Activated CD4-positive, alpha-beta memory T cell treated with anti-CD3 and anti-CD28 coated beads, Interleukin-2, amount 10 ng/mL, durations not matched to agents 7 days and 5 days (primary cell): ENCODE results near the gene BRD3OS. TPM values are rescaled to one million over a fixed set of nuclear protein-coding genes. Genes with fewer than 3 reads are reported as not detected.

ENCODE experiments used
- CTCF ChIA-PET: fragments of 350-600 bp; sonication (Branson Sonifier 250); formaldehyde crosslinking; loops from one replicate; lab custom pipeline; 2021; ENCODE audit warnings: antibody characterized with exemption, inconsistent platforms; lab: Charles Lee
- POLR2A ChIA-PET: fragments of 350-600 bp; sonication (Branson Sonifier 250); formaldehyde crosslinking; loops from one replicate; lab custom pipeline; 2021; ENCODE audit warnings: antibody characterized with exemption; lab: Charles Lee
- DNase-seq: peaks from one replicate; pipeline ENCODE4 v3.0.0-alpha.2; 2020
- H3K27ac Mint-ChIP-seq: one replicate; pipeline ENCODE4 v1.8.0; 2021; ENCODE audit warnings: mild to moderate bottlenecking, mixed read lengths
- H3K27me3 Mint-ChIP-seq: one replicate; pipeline ENCODE4 v1.8.0; 2021; ENCODE audit warnings: mixed read lengths
- H3K36me3 Mint-ChIP-seq: one replicate; pipeline ENCODE4 v1.8.0; 2021; ENCODE audit warnings: low read depth, mixed read lengths
- H3K4me1 Mint-ChIP-seq: one replicate; pipeline ENCODE4 v1.8.0; 2021; ENCODE audit warnings: mixed read lengths
- H3K4me3 Mint-ChIP-seq: one replicate; pipeline ENCODE4 v1.8.0; 2021; ENCODE audit warnings: mild to moderate bottlenecking, mixed read lengths
- H3K9me3 Mint-ChIP-seq: one replicate; pipeline ENCODE4 v1.8.0; 2021; ENCODE audit warnings: mixed read lengths
- total RNA-seq, 2 experiments: library from RNA; stranded (reverse); gene quantifications; one replicate each; pipeline ENCODE4 v1.2.3, GENCODE V29; 2021

Gene BRD3OS
- total RNA-seq, 2 experiments from 2014 or later, result 9.6 to 10.3 TPM

DNA sequence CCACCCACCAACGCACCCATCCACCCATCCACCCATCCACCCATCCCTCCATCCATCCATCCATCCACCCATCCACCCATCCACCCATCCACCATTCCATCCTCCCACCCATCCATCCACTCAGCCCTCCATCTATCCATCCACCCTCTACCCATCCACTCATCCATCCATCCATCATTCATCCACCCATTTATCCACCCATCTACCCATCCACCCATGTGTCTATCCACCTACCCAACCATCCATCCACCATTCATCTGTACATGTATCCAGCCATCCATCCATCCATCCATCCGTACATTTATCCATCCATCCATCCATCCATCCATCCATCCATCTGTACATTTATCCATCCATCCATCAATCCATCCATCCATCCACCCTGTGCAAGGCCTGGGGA, 22.0 kb upstream of the BRD3OS start:
- Mint-ChIP-seq H3K27ac (no peak overlapping the region), H3K4me1 (no peaks in the 10 kb centered on the region), H3K4me3 (no peak overlapping the region), H3K9me3 (no peaks in the 10 kb centered on the region), H3K27me3 (peaks cover 2% of the 10 kb centered on the region), H3K36me3 (no peaks in the 10 kb centered on the region)
- ChIA-PET CTCF (no interaction called here), POLR2A (no interaction called here)
- DNase-seq, result no peak

DNA sequence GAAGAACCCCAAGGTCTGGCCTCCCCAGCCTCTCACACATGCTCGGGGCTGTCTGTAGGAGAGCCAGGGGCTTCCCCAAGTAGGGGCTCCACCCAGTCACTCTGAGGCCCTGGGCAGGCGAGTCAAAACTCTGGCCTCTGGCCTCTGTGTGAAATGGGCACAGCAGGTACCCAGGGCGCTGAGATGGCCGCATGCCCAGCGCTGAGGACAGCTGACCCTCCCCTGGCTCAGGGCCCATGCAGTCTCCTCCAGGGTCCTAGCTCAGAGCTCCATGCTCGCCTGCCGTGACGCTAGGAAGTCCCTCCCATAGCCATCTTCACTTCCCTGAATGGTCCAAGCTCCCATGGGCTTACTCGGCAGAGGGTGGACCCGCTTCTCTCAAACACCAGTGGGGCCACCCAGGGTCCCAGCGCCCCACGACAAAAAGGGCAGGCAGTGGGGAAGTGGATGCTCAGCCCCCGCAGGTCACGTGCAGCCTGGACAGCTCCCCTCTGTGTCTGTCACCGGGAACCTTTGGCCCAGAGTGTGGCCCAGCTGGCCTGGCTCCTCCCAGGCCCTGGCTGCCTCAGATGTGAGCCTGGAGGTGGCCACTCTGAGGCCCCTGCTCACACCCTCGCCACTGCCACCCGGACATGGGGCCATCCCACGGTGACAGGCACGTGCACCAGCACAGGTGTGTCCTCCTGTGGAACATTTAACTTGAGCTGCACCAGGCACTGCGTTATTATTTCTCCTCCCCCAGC, 21.0 kb upstream of the BRD3OS start:
- Mint-ChIP-seq H3K4me3 (no peak overlapping the region), H3K27ac (no peak overlapping the region), H3K27me3 (peaks cover 2% of the 10 kb centered on the region), H3K4me1 (no peaks in the 10 kb centered on the region), H3K36me3 (no peaks in the 10 kb centered on the region), H3K9me3 (no peaks in the 10 kb centered on the region)
- ChIA-PET CTCF (interaction anchor here (2.7 kb wide), 1 partner anchor 10 kb away, joined by 12 read pairs; no protein-coding TSS in a partner anchor), POLR2A (no interaction called here)
- DNase-seq, result no peak

DNA sequence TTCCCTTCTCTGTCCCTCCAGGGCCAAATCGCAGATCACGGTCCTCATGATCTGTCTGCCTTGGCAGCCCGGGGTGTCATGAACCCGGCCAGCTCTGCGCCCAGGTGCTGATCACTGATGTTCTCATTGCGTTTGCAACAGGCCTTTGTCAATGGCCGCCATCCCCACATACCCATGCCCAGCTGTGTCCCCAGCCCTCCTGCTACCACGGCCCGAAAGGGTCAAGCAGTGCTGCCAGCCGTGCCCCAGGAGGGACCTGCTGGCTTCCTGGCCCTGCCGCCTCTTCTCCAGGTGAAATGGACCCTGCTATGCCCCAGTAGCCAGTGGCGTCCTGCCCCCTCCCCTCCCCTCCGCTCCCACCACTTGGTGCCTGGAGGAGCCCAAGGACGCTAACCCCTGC, 20.4 kb upstream of the BRD3OS start:
- no peak for DNase-seq
- ChIA-PET CTCF (interaction anchor here (2.7 kb wide), 1 partner anchor 11 kb away, joined by 12 read pairs; no protein-coding TSS in a partner anchor), POLR2A (no interaction called here)
- Mint-ChIP-seq H3K4me3 (no peak overlapping the region), H3K27me3 (peaks cover 2% of the 10 kb centered on the region), H3K4me1 (no peaks in the 10 kb centered on the region), H3K9me3 (no peaks in the 10 kb centered on the region), H3K36me3 (no peaks in the 10 kb centered on the region), H3K27ac (no peak overlapping the region)

DNA sequence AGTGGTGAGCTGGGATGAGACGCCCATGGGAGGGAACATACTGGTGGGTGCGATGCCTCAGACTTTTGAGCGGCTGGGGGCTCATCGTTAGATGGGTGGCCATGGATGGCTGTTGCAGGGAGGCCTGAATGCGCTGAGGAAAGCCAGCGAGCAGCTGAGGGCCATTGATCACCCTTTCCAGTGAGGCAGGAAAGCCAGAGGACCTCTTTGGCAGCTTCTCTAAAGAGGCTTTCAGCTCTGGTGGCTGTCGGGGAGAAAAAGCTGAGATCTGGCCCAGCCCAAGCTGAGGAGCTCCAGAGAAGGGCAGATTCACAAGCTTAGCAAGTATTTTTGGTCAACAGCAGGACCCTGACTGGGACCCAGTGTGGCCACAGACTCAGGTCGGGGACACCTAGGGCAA, 19.9 kb upstream of the BRD3OS start:
- H3K4me1 Mint-ChIP-seq, result no peaks in the 10 kb centered on the region
- ChIA-PET POLR2A (no interaction called here), CTCF (interaction anchor here (1.1 to 2.7 kb wide), 2 partner anchors 11 to 223 kb away, joined by 3 to 12 read pairs; no protein-coding TSS in a partner anchor)
- peaks cover 2% of the 10 kb centered on the region for H3K27me3 Mint-ChIP-seq
- no peak for DNase-seq
- H3K4me3 Mint-ChIP-seq, result no peak overlapping the region
- H3K9me3 Mint-ChIP-seq, result no peaks in the 10 kb centered on the region
- no peaks in the 10 kb centered on the region for H3K36me3 Mint-ChIP-seq
- H3K27ac Mint-ChIP-seq, result no peak overlapping the region

DNA sequence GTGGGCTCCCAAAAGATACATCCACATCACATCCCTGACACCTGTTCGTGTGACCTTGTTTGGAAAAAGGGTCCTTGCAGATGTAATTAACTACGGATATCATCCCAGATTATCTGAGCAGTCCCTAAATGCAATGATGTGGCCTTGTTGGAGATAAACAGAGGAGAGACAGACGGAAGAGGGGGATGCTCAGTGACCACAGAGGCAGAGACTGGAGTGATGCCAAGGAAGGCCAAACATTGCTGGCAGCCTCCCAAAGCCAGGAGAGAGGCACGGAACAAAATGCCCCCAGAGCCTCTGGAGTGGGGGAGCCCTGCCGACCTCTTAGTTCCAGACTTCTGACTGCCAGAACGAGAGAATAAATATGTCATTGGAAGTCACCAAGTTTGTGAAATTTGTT, 18.1 kb upstream of the BRD3OS start:
- no peak overlapping the region for H3K4me3 Mint-ChIP-seq

DNA sequence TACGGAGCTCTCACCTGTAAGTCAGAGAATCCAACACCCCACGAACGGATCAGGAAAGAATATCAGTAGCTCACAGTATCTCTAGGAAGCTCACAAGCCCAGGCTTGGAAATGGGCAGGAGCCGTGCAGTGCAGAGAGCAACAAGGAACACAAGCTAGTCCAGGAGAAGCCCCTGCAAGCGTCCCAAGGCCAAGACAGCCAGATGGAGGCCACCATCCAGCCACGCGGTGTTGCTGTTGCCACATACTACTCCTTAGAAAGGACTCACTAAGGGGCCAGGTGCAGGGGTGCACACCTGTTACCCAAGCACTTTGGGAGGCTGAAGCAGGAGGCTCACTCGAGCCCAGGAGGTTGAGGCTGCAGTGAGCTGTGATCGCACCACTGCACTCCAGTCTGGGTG, 17.7 kb upstream of the BRD3OS start:
- no peak for DNase-seq
- ChIA-PET CTCF (no interaction called here), POLR2A (no interaction called here)
- Mint-ChIP-seq H3K27me3 (peaks cover 2% of the 10 kb centered on the region), H3K9me3 (peaks cover 5% of the 10 kb centered on the region), H3K27ac (no peak overlapping the region), H3K4me3 (no peak overlapping the region), H3K4me1 (no peaks in the 10 kb centered on the region), H3K36me3 (no peaks in the 10 kb centered on the region)

More for the DNA sequence above, 18.1 kb upstream of the BRD3OS start:
- CTCF ChIA-PET, result interaction anchor here (2.7 kb wide), 1 partner anchor 13 kb away, joined by 12 read pairs; no protein-coding TSS in a partner anchor
- Mint-ChIP-seq H3K9me3 (peaks cover 5% of the 10 kb centered on the region), H3K36me3 (no peaks in the 10 kb centered on the region), H3K4me1 (no peaks in the 10 kb centered on the region), H3K27me3 (peaks cover 2% of the 10 kb centered on the region), H3K27ac (no peak overlapping the region)
- POLR2A ChIA-PET, result no interaction called here
- DNase-seq, result no peak

DNA sequence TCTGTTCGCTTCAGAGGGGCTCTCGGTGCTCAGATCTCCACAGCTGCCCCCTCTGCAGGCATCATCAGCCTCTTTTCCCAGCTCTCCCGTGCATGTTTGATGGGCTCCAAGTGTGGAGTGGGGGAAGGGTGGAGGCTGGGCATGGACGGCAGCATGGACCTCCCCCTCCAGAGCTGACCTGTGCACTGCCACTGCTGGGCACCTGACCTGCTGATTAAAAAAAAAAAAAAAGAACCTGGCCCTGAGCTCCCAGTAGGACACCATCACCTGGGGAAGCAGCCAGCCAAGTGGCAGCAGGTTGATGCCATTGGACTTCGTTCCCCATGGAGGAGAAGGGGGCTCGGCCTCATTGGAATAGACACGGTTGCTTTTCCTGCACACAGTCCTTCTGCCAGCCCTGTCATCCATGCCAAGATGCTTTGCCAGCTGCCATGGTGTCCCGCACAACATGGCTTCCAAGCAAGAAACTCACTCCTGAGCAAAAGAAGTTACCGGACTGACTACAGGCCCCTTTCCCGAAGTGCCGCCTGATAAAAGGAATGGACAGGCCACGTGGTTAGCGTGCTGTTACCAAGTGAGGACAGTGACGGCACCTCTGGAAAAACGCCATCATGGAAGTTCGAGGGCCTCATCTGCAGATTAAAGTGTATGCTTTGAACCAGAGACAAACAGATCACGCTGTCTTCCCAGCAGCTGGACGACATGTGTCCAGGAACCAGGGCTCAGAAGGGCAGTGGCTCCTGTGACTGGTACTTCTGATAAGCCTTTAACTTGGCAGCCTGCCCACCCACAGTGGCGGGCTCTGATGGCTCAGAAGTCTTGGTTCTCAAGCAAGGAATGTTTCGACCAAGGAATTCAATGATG, 14.7 kb upstream of the BRD3OS start:
- no peaks in the 10 kb centered on the region for H3K36me3 Mint-ChIP-seq
- ChIA-PET POLR2A (no interaction called here), CTCF (no interaction called here)
- H3K9me3 Mint-ChIP-seq, result peaks cover 11% of the 10 kb centered on the region
- DNase-seq, result no peak
- no peak overlapping the region for H3K27ac Mint-ChIP-seq
- peaks cover 2% of the 10 kb centered on the region for H3K27me3 Mint-ChIP-seq
- H3K4me1 Mint-ChIP-seq, result no peaks in the 10 kb centered on the region
- no peak overlapping the region for H3K4me3 Mint-ChIP-seq

DNA sequence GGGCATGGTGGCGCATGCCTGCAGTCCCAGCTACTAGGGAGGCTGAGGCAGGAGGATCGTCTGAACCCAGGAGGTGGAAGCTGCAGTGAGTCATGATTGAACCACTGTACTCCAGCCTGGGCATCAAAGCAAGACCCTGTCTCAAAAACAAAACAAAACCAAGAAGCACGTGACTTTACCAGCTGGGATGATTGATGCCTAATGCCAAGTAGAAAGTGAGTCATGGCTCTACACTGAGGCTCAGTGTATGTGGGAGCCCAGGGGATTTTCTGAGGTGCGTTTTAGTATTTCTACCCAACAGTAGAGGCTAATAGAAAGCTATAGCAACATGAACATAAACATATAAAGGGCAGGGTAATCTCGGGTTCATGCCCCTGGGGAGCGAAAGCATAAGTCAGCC, 13.9 kb upstream of the BRD3OS start:
- Mint-ChIP-seq H3K9me3 (peaks cover 11% of the 10 kb centered on the region), H3K4me3 (no peak overlapping the region), H3K27me3 (peaks cover 2% of the 10 kb centered on the region), H3K36me3 (no peaks in the 10 kb centered on the region), H3K27ac (no peak overlapping the region), H3K4me1 (no peaks in the 10 kb centered on the region)
- CTCF ChIA-PET, result no interaction called here
- POLR2A ChIA-PET, result no interaction called here
- DNase-seq, result no peak

DNA sequence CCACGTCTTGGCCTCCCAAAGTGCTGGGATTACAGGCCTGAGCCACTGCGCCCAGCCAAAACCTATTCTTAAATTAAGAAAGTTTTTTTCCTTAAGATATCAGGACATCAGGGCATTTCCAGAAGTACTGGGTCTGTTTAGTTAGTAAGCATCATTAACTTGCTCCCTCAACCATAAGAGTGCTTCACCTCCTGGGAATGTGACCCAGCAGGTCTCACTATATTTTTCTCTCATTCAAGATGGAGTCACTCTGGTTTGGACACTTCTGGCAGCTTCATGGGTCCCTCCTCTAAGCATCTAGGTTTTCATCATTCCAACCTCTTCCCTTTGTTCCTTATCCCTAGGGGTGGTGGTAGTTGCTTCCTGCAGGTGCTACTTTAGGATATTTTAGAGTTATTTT, 10.3 kb upstream of the BRD3OS start:
- DNase-seq, result no peak
- Mint-ChIP-seq H3K27me3 (peaks cover 2% of the 10 kb centered on the region), H3K4me3 (no peak overlapping the region), H3K9me3 (peaks cover 11% of the 10 kb centered on the region), H3K4me1 (no peaks in the 10 kb centered on the region), H3K27ac (no peak overlapping the region), H3K36me3 (no peaks in the 10 kb centered on the region)
- ChIA-PET CTCF (no interaction called here), POLR2A (no interaction called here)

DNA sequence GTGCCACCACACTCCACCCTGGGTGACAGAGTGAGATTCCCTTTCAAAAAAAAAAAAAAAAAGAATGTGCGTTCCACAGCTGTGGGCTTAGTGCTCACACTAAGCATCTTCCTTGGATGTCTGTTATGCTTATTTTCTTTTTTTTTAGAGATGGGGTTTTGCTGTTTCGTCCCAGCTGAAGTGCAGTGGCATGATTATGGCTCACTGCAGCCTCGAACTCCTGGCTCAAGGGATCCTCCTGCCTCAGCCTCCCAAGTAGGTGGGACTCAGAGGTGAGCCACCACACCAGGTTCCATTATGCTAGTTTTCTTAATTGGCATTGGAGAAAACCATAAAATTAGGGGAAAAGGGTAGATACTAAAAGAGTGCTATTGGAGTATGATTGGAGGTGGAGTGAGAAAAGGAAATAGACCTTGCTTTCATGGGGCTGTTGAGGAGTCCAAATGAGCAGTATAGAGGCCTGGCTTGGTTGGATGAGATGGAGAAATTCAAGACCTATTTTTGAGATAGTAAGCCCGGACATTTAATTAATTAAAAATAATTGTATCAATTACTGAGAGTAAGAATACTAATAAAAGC, 978 bp upstream of the BRD3OS start:
- DNase-seq, result no peak
- H3K36me3 Mint-ChIP-seq, result no peaks in the 10 kb centered on the region
- peak overlapping the region; percentile 22 for H3K27ac Mint-ChIP-seq
- CTCF ChIA-PET, result interaction anchor here (0.8 to 1.1 kb wide), 3 partner anchors 30 to 242 kb away, joined by 3 to 4 read pairs (median 3); partner anchors contain the start of gene WDR5
- POLR2A ChIA-PET, result interaction anchor here (1.1 to 2.7 kb wide), 3 partner anchors 40 to 140 kb away, joined by 3 to 21 read pairs (median 7); no protein-coding TSS in a partner anchor
- peaks cover 2% of the 10 kb centered on the region for H3K27me3 Mint-ChIP-seq
- peaks cover 11% of the 10 kb centered on the region for H3K4me1 Mint-ChIP-seq
- H3K4me3 Mint-ChIP-seq, result no peak overlapping the region
- no peaks in the 10 kb centered on the region for H3K9me3 Mint-ChIP-seq

DNA sequence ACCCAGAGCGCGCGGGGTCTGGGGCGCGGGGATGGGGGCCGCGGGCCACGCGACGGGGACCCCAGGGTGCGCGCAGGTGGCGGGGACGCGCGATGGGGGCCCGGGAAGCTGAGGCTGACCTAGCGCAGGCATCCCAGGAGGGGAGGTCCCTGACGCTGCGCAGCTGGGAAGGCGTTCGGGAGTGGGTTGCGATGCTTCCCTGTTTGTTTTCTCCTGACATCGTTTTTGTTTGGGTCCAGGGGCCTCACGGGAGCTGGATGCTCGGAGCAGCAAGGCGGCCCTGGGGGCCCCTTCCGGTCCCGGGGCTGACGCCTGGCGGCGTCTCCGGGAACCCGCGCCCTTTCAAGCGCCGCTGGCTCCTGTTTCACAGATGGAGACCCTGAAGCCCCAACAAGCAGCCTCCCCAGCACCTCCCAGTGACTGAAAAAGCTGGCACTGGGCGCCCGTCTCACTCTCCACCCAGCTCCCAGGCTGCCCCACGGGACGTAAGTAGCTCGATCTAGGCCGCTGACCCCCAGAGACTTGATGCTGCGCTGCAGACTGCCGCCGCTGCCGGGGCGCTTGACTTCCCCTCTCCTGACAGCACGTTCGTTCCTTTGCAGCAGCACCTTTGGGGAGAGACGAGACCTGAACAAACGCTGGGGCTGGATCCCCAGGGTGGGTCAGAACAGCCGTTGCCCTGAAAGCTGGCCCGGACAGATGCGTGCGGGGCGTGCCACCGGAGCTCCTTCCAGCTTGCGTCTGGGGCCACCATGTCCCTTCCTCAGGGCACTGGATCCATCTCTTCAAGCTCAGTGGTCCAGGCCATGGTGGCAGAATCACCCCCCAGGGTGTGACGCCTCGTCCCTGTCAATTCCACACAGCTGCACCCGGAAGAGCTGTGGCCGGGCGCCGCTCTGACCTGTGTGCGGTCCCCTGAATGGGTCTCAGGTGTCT, 593 bp downstream of the BRD3OS start:
- Mint-ChIP-seq H3K9me3 (no peaks in the 10 kb centered on the region), H3K4me3 (peak overlapping the region; percentile 78), H3K27ac (peak overlapping the region; percentile 6), H3K27me3 (peaks cover 2% of the 10 kb centered on the region), H3K4me1 (peaks cover 11% of the 10 kb centered on the region), H3K36me3 (peaks cover 3% of the 10 kb centered on the region)
- CTCF ChIA-PET, result interaction anchor here (1.0 to 1.6 kb wide), 3 partner anchors 32 to 539 kb away, joined by 3 to 5 read pairs (median 3); no protein-coding TSS in a partner anchor
- DNase-seq, result peak; percentile 56
- POLR2A ChIA-PET, result interaction anchor here (0.7 to 2.7 kb wide), 6 partner anchors 9 to 381 kb away, joined by 3 to 21 read pairs (median 4); partner anchors contain the start of gene WDR5

DNA sequence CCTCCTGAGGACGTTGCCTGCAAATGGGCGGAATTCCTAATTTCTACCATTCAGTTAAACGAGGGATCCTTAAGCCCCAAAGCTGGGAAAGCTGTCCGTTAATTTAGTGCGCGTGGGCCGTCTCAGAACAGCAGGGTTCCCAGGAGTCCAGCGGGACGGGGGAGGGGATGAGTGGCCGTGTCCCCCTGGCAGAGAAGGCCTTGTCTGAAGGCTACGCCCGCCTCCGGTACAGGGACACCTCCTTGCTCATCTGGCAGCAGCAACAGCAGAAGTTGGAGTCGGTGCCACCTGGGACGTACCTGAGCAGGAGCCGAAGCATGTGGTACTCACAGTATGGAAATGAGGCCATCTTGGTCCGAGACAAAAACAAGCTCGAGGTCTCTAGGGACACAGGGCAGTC, 1.3 kb downstream of the BRD3OS start:
- no peak for DNase-seq
- Mint-ChIP-seq H3K4me1 (peaks cover 11% of the 10 kb centered on the region), H3K27me3 (no peaks in the 10 kb centered on the region), H3K4me3 (peak overlapping the region; percentile 78), H3K9me3 (no peaks in the 10 kb centered on the region), H3K27ac (no peak overlapping the region), H3K36me3 (peaks cover 3% of the 10 kb centered on the region)
- ChIA-PET CTCF (interaction anchor here (1.0 to 1.6 kb wide), 3 partner anchors 32 to 540 kb away, joined by 3 to 5 read pairs (median 3); no protein-coding TSS in a partner anchor), POLR2A (interaction anchor here (2.0 to 2.7 kb wide), 3 partner anchors 8 to 108 kb away, joined by 5 to 21 read pairs (median 7); no protein-coding TSS in a partner anchor)
